Peyer's patch (tissue), 4 donors: ENCODE measurements around the gene MSH4.

ENCODE experiments used
- POLR2A ChIP-seq, 2 donors: fragments of 450-650 bp; IDR thresholded peaks; one replicate each; pipeline ENCODE4 v1.5.1; 2017; ENCODE audit warnings: antibody characterized with exemption in 2 of 2, mild to moderate bottlenecking in 2 of 2, moderate library complexity in 2 of 2
- TF ChIP-seq, protein P1 (sequence below), 6 experiments: fragments of 450-650 bp in 4 of 6; fragments of 200-600 bp in 2 of 6; sonication (generic) in 1 of 6; IDR thresholded peaks; one replicate each; pipeline ENCODE4 v1.5.1; 2017 to 2019; ENCODE audit warnings: antibody characterized with exemption in 6 of 6, mild to moderate bottlenecking in 3 of 6, moderate library complexity in 1 of 6

DNA sequence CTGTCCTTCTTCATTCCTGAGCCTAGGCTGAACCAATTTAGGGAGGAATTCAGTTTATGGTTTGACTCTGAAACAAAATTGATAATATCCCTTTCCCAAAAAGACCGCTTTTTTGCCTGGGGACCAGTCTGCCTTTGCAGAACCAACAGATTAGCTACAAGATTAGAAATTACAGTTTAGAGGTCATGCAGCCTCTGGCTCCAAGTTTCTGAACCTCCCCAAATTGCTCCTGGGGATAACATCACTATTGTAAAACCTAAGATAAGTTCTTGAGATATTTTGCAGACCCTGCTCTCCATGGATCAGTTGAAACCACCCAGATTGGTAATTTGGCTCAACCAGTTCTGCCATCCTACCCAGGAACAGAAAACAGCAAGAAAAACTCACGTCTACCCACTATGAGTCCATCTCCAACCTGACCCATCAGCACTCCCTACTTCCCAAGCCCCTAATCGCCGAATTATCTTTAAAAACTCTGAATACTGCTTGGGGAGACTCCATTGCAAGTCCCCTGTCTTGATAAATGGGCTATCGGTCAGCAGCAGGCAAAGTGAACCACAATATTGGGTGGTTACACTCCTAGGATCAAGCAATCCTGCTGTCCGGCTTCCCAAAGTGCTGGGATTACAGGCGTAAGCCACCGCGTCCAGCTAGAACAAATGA lies 11.2 kb upstream of the MSH4 start:
- TF ChIP-seq, protein P1, sequence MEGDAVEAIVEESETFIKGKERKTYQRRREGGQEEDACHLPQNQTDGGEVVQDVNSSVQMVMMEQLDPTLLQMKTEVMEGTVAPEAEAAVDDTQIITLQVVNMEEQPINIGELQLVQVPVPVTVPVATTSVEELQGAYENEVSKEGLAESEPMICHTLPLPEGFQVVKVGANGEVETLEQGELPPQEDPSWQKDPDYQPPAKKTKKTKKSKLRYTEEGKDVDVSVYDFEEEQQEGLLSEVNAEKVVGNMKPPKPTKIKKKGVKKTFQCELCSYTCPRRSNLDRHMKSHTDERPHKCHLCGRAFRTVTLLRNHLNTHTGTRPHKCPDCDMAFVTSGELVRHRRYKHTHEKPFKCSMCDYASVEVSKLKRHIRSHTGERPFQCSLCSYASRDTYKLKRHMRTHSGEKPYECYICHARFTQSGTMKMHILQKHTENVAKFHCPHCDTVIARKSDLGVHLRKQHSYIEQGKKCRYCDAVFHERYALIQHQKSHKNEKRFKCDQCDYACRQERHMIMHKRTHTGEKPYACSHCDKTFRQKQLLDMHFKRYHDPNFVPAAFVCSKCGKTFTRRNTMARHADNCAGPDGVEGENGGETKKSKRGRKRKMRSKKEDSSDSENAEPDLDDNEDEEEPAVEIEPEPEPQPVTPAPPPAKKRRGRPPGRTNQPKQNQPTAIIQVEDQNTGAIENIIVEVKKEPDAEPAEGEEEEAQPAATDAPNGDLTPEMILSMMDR (IDR thresholded peaks at IDR 0.05) = no peak
- no peak for TF ChIP-seq POLR2A (IDR thresholded peaks at IDR 0.05)
